HL-60 (cell line): ENCODE results near the gene TKTL1.

ENCODE experiments used
- DNase-seq, 2 experiments: peaks; one replicate each; pipeline ENCODE4 v3.0.0-alpha.2; 2010 to 2020; ENCODE audit warnings: low read depth in 1 of 2, low spot score in 1 of 2
- H3K27ac ChIP-seq: fragments of 250-450 bp; sonication (Bioruptor Pico); replicated peaks from 2 replicates; pipeline ENCODE4 v1.5.1; 2020; ENCODE audit warnings: mild to moderate bottlenecking, moderate library complexity
- H3K27me3 ChIP-seq: fragments of 250-450 bp; sonication (Bioruptor Pico); 2 replicates; pipeline ENCODE4 v1.5.1; 2021; ENCODE audit warnings: mild to moderate bottlenecking, moderate library complexity; ENCODE audit not compliant: insufficient read depth, poor library complexity, severe bottlenecking
- H3K4me3 ChIP-seq: replicated peaks from 2 replicates; pipeline ENCODE4 v1.5.1; 2011; ENCODE audit warnings: mild to moderate bottlenecking, control low read depth, low read length; ENCODE audit not compliant: insufficient read depth
- GABPA ChIP-seq: IDR thresholded peaks from 2 replicates; pipeline ENCODE4 v1.6.1; 2012; ENCODE audit warnings: low read depth
- POLR2AphosphoS5 ChIP-seq: IDR thresholded peaks from 2 replicates; pipeline ENCODE4 v1.6.1; 2012; ENCODE audit warnings: low read depth
- SPI1 ChIP-seq: IDR thresholded peaks from 2 replicates; pipeline ENCODE4 v1.6.1; 2012; ENCODE audit warnings: low read depth, mild to moderate bottlenecking, borderline replicate concordance
- TF ChIP-seq, protein P1 (sequence below): IDR thresholded peaks from one replicate; pipeline ENCODE4 v1.5.1; 2011; ENCODE audit warnings: low read length, control low read depth, inconsistent platforms; ENCODE audit not compliant: insufficient read depth
- TF ChIP-seq, protein P2 (sequence below): IDR thresholded peaks from 2 replicates; pipeline ENCODE4 v1.6.1; 2012; ENCODE audit warnings: low read depth; ENCODE audit not compliant: insufficient replicate concordance

Gene TKTL1

DNA sequence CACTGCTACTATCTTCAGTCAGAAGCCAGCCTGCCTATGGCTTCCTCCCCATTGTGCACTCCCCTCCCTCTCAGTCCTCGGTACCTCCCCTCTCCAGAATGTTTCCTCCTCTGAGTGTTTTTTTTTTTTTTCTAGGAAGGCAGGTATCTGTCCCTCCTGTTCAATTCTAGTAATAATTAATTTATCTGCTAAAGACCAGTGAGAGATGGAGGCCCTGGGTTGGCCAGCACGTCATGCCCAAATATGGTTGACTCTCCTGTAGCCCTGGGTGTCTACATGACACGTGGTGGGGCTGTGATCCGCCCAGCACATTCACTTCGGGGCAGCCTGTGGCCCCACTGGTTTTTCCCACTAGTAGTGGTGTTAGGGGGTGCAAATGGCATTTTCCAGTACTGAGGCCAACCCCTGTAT, 77.0 kb downstream of the TKTL1 start:
- Histone ChIP-seq H3K27me3 (no peaks in the 10 kb centered on the region), H3K27ac (no peak overlapping the region), H3K4me3 (no peak overlapping the region)
- TF ChIP-seq, protein P1, sequence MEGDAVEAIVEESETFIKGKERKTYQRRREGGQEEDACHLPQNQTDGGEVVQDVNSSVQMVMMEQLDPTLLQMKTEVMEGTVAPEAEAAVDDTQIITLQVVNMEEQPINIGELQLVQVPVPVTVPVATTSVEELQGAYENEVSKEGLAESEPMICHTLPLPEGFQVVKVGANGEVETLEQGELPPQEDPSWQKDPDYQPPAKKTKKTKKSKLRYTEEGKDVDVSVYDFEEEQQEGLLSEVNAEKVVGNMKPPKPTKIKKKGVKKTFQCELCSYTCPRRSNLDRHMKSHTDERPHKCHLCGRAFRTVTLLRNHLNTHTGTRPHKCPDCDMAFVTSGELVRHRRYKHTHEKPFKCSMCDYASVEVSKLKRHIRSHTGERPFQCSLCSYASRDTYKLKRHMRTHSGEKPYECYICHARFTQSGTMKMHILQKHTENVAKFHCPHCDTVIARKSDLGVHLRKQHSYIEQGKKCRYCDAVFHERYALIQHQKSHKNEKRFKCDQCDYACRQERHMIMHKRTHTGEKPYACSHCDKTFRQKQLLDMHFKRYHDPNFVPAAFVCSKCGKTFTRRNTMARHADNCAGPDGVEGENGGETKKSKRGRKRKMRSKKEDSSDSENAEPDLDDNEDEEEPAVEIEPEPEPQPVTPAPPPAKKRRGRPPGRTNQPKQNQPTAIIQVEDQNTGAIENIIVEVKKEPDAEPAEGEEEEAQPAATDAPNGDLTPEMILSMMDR, result no peak
- TF ChIP-seq SPI1 (no peak), POLR2AphosphoS5 (no peak)
- DNase-seq, result no peak

DNA sequence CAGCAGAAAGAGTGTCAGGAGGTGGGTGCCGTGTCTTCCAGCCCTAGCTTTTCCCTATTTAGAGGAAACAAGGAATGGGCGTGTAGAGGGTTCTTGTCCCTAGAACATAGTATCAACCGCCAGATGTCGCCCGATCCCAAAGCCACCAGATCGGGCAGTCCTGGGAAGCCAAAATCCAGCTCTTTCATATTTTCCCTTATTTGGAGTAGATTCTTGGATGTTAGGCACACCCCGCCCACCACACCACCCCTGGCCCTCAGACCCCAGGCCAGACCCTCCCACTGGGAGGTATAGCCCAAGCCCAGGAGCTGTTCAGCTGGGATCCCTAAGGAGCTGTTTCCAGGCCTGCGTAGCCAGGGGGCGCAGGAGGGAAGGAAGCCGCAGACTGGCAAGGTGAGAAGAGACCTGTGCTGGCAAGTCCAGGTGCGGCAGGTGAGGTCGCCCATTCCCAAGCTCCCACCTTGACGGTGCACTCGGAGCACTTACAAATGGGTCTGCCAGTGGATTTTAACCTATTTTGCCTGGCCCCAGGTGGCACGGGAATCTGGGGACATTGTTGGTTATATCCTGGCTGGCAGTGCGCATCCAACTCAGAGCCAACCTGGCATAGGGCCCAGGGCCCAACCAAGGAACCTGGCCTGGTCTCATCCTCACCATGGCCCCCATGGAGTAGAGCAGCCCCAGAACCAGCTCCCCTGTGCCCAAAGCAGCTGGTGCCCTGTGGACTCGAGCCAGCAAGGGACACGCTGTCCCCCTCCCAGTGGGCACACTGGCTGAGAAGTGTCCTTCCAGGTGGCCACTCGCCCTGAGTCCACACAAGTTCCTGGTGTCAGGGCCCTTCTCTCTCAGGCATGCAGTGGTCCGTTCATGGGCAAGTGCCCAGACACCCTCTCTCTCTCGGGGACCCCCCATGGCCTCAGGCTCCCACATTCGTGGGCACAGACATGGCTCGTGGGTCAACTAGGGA, 78.0 kb downstream of the TKTL1 start:
- no peak for TF ChIP-seq SPI1
- TF ChIP-seq, protein P1, result peak; percentile 17

DNA sequence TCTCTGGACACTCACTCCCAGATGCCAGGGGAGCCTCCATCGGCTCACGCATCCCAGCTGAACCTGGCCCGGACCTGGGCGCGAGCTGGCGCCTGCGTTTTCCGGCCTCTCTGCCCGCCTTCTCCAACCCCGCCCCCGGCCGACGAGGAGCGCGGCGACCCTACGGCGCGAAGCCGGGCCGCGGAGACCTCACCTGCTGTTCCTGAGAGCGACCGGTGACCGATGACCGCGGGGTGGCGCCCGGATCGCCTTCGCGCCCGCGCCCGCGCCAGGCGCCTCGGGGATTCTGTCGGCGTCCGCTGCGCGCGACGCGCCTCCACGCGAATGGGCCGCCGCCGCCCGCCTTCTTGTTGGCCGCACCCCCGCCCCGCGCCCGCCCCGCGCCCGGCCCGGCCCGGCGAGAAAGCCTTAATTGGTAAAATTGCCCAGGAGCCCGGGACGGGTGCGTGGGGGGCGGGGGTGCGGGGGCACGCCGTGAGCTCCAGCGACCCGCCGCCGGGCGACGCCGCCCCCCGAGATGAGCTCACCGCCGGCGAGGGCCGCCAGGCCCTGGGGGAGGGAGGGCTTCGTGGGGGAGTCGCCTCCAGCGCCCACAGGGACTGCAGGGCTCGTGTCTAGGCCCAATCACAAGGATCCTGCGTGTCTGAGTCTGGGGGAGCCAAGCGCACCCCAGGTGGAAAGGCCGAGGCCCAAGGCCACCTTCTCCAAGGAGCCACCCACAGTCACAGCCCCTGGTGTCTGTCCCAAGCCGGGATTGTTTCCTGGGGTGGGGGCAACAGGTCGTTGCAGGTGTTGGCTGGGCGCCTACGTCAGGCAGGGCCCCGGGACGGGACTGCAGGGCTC, 78.9 kb downstream of the TKTL1 start, which contains the start of gene FLNA:
FLNA (minus strand) TSS at position 322 of the 843 bp plus-strand sequence. CDS start 3,389 bp downstream, outside the sequence.
- no peak within 1 kb of the TSS for H3K27ac ChIP-seq
- no peak within 1 kb of the TSS for H3K4me3 ChIP-seq
- no peaks in the 10 kb centered on the region for H3K27me3 ChIP-seq
- no peak for DNase-seq
- TF ChIP-seq SPI1, result no peak
- no peak for TF ChIP-seq GABPA
- TF ChIP-seq, protein P1, result no peak
- TF ChIP-seq, protein P2, sequence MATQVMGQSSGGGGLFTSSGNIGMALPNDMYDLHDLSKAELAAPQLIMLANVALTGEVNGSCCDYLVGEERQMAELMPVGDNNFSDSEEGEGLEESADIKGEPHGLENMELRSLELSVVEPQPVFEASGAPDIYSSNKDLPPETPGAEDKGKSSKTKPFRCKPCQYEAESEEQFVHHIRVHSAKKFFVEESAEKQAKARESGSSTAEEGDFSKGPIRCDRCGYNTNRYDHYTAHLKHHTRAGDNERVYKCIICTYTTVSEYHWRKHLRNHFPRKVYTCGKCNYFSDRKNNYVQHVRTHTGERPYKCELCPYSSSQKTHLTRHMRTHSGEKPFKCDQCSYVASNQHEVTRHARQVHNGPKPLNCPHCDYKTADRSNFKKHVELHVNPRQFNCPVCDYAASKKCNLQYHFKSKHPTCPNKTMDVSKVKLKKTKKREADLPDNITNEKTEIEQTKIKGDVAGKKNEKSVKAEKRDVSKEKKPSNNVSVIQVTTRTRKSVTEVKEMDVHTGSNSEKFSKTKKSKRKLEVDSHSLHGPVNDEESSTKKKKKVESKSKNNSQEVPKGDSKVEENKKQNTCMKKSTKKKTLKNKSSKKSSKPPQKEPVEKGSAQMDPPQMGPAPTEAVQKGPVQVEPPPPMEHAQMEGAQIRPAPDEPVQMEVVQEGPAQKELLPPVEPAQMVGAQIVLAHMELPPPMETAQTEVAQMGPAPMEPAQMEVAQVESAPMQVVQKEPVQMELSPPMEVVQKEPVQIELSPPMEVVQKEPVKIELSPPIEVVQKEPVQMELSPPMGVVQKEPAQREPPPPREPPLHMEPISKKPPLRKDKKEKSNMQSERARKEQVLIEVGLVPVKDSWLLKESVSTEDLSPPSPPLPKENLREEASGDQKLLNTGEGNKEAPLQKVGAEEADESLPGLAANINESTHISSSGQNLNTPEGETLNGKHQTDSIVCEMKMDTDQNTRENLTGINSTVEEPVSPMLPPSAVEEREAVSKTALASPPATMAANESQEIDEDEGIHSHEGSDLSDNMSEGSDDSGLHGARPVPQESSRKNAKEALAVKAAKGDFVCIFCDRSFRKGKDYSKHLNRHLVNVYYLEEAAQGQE, result no peak
- no peak for TF ChIP-seq POLR2AphosphoS5

More for the DNA sequence above, 78.0 kb downstream of the TKTL1 start:
- Histone ChIP-seq H3K27ac (no peak overlapping the region), H3K27me3 (no peaks in the 10 kb centered on the region), H3K4me3 (no peak overlapping the region)
- peak; percentile 29 to 36 for DNase-seq

DNA sequence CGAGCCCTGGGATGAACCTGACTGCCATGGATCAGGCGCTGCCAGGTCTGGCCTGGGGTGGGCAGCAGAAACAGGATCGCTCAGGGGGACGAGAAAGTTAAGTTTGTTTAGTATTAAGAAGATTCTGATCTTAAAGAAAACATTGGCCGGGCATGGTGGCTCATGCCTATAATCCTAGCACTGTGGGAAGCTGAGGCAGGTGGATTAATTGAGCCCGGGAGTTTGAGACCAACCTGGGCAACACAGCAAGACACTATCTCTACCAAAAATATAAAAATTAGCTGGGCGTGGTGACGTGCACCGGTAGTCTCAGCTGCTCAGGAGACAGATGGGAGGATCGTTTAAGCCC, 79.5 kb downstream of the TKTL1 start:
- Histone ChIP-seq H3K4me3 (no peak overlapping the region), H3K27ac (no peak overlapping the region)

More for the DNA sequence above, 79.5 kb downstream of the TKTL1 start:
- TF ChIP-seq GABPA (no peak), POLR2AphosphoS5 (no peak), SPI1 (no peak)
- TF ChIP-seq, protein P1, result no peak
- TF ChIP-seq, protein P2, result no peak
- no peaks in the 10 kb centered on the region for H3K27me3 ChIP-seq
- DNase-seq, result no peak
